Endothelial cell of hepatic sinusoid (primary cell): ENCODE results near the gene ANXA6.

Source experiments
- in situ Hi-C: cut with HindIII; loops from 2 replicates; pipeline ENCODE4 v1.10.0; 2017; ENCODE audit warnings: low sequenced_read_pairs

ANXA6 gene

DNA sequence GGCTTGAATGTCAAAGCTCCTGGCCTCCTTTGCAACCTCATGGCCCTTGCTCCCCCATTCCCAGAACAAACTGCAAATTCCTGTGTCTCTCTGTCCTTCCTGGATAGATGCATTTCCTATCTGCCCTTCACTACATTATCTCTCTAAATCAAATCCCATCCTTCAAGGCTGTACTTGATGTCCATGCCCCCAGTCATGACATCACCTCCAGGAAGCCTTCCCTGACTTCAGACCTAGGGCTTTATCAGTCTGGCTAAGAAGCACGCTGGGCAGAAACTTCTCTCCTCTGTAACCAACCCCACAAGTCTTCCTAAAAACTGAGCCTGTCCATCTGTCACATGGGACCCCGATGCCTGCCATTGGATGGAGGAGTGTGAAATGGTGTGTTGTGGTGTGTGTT is 51.1 kb downstream of the ANXA6 start:
- in situ Hi-C loops, result no loop called here

DNA sequence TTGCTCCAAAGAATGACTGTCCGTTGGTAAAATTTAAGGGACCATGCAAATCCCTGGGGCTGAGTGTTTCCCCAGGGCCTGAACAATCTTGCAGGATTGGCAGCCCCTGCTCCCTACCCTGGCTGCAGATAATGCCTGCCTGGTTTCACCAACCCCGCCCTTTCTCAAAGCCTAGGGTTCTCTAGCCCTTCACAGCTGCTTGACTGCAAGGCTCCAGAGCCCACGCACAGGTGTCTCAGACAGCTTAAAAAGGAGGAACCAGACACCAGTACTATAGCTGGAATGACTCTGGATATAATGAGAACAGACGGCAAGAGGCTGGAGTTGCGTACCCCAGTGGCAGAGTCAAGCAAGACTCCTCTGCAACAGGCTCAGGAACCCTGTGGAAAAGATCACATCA is 51.5 kb downstream of the ANXA6 start:
- in situ Hi-C loops, result no loop called here

DNA sequence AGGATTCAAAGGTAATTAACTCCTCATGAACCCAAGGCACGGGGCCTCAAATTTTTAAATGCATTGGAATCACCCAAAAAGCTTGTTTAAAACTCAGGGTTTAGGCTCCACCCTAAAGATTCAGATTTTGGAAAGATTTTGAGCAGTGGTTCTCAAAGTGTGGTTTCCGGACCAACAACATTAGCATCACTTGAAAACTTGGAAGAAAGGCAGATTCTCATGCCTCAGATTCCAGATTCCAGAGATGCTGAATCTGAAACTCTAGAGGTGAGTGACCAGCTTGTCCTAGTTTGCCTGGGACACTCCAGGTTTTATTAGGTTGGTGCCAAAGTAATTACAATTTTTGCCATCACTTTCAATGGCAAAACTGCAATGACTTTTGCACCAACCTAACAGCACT is 52.0 kb downstream of the ANXA6 start:
- in situ Hi-C loops, result no loop called here

DNA sequence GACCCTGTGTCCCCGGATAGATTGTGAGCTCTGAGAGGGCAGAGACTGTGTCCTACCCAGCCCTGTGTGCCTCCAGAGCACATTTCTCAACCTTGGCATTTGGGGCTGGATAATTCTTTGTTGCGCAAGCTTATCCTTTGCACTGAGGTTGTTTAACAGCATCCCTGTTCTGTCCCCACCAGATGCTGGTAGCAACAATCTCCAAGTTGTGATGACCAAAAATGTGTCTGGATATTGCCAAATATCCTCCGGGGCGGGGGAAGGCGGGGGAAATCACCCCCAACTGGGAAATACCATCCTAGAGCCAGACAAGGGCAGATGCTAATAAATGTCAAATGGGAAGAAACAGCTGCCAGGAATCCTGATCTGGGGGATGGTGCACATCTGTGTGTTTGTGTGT is 52.8 kb downstream of the ANXA6 start:
- in situ Hi-C loops, result no loop called here

DNA sequence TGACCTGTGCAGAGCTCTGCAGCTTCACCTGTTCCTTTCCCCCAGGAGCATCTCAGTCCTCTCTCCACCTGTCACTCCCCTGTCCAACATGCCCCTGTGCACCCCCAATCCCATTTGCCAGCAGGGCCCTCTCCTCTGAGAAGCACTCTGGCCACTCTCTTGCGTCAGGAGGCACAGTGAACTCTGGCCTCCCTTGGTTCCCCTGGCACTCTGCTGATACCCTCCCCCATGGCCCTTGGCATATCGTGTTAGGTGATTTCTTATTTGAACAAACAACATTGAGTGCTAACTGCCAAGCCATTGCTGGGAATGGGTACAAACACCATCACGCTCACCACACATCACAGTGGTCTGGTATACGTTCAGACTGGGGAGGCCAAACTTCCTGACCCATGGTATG is 55.8 kb downstream of the ANXA6 start:
- in situ Hi-C loops, result no loop called here

DNA sequence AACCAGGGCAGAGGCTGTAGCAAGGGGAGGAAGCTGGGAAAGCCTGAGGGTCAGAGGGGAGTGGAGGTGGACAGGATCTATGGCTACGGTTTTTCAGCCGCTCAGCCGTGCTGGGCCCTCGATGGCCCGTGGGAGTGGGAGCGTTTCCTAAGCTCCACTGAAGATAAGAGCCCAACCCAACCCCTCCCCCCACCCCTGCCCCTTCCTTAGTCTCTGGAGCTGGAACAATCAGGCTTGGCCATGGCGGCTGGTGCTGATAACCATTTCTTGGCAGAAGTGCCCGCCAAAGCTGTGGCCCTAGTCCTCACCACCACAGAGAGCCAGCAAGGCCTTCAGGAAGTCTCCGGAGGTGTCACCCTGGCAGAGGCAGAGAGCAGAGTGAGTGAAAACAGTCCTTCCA is 56.4 kb downstream of the ANXA6 start:
- in situ Hi-C loops, result no loop called here

DNA sequence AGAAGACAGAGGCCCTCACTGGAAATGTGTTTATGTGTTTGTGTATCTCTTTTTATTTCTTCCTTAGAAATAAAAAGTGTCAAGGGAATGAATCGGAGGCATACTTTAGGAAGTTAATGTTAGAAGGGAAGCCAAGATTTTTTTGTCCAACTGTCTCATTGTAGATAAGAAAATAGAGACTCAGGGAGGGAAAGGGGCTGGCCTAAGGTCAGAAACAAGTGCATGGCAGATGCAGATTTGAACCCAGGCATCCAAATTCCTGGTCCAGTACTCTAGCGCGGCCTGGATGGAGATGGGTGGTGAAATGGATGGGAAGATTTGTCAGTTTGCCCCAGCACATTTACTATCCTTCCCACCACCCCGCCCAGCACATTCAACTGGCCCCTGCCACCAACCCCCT is 56.9 kb downstream of the ANXA6 start:
- in situ Hi-C loops, result no loop called here

DNA sequence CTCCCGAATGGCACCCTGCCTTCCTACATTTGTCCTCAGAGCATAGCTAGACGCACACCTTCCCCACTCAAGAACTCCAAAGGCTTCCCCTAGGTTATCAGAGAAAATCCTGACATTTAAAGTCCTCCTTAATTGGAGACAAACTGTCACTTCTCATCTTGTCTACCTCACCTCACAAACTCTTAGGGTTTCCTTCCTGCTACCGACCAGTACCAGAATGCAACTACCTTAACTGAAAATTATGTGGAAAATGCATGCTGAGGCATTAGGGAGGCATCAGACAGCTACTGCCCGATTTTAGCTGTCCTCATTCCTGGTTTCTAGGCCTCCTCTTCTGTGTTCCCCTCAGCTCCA is 58.8 kb downstream of the ANXA6 start:
- in situ Hi-C loops, result no loop called here

DNA sequence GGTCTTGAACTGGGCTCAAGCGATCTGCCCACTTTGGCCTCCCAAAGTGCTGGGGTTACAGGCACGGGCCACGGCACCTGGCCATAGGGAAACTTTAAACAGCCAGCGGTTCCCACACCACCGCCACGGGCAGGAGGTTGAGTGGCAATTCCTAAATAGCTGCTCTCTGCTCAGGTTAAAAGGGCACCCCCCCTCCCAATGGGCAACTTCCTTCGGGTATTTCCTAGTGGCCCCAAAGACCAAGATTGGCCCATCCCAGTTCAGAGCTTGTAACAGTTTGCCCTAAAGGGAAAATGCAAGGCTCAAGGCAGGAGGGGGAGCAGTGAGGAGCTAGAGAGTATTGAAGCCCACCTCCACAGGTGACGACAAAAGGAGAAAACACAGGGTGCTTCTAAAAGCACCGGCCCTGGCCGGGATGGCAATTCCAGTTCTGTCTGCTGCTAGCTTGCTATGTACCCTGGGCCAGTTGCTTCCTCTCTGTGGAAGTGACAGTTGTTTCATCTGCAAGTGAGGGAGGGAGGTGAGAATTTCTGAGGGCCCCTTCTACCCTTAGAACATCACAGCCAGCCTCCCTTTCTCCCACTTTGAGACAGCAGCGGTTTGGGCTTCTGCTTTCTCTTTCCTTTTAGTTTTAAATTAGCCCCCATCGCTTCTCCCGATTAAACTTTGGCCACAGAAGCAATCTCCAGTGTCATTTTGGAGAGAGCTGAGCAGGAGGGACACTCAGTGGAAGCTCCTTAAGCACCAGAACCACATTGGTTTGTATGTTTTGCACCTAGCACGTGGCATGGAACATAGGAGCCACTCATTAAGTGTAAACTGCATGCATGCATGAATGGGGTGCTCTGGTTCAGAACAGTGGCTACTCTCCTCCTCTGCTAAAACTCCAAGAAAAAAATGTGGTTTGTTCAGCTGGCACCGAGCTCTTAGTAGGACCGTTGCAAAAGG is 59.5 kb downstream of the ANXA6 start:
- in situ Hi-C loops, result no loop called here

DNA sequence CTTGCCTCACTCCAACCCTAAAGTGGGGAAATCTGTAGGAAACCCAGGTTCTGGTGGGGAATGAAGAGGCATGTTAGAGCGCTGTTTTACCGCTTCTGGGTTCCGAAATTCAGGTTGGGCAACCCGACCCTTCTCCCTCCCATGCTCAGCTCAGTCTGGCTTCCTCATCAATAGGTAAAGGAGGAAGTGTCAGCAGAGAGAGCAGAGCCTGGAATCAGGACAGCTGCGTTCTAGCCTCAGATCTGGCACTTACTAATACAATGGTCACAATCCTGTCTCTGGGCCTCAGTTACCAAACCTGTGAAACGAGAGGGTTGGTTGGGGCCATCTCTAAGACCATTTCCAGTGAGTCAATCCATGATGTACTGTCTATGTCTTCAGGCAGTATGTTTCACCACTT is 60.5 kb downstream of the ANXA6 start:
- in situ Hi-C loops, result no loop called here

DNA sequence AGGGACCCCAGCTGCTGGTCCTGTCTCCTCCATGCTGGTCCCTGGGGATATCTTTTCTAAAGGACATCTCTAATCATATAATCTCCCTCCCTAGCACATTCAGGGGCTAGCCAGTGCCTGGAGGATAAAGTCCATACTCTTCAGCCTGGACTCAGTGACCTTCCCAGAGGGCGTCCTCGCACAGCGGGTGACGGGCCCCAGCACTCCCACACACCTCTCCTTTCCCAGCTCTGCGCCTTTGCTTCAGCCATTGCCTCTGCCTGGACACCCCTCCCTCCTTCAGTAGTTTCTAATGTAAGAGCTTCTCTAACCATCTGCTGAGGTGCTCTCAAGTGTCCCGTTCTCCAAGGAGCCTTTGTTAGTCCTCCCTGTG is 61.6 kb downstream of the ANXA6 start:
- in situ Hi-C loops, result no loop called here

DNA sequence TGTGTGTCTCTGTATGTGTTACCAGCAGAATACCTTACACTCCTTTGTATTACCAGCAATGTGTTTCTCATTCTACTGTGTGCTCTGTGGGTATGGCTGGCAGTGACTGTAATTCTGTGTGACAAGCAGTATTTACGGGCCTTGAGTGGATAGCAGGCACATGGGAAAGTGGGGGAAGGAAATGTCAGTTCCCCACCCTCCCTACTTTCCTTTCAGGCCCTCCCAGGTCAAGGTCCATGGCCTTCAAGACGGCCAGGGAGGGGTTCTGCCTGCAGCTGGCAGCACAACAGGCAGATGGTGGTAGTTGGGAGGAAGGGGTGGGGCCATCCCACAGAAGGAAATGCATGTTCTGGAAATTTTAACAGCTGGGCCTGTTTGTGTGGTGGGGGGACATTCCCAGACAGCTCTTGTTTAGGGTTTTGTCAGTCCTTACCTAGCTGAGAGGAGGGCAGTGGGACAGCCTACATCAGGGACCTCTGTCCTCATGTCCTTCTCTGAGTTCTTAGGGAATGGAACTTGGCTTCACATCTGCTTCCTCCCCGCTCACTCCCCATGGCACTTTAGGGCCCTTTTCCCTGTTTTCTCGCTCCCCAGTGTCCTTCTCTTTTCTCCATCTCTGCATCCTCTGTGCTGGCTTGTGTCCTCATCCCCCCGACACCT is 62.1 kb downstream of the ANXA6 start:
- in situ Hi-C loops, result no loop called here

DNA sequence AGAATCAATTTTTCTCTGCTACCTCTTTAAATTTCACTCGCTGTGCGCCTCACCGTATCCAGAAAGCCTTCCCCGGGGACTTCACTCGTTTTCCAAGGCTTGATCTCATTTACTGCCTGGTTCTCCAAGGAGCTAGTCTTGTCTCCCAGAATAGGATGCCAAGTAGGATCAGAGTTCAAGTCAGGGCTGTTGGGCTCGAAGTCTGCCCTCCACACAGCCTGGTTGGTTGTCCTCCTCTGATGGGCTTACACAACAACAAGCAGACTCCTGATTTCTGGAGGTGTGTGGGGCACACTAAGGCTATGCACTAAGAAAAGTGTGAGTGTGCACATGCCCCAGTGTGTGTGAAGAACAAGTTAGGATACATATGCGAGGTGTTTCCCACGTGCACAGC is 62.7 kb downstream of the ANXA6 start:
- in situ Hi-C loops, result loop anchor here (5.0 kb wide), 1 partner anchor 58 kb away; no protein-coding TSS in a partner anchor

DNA sequence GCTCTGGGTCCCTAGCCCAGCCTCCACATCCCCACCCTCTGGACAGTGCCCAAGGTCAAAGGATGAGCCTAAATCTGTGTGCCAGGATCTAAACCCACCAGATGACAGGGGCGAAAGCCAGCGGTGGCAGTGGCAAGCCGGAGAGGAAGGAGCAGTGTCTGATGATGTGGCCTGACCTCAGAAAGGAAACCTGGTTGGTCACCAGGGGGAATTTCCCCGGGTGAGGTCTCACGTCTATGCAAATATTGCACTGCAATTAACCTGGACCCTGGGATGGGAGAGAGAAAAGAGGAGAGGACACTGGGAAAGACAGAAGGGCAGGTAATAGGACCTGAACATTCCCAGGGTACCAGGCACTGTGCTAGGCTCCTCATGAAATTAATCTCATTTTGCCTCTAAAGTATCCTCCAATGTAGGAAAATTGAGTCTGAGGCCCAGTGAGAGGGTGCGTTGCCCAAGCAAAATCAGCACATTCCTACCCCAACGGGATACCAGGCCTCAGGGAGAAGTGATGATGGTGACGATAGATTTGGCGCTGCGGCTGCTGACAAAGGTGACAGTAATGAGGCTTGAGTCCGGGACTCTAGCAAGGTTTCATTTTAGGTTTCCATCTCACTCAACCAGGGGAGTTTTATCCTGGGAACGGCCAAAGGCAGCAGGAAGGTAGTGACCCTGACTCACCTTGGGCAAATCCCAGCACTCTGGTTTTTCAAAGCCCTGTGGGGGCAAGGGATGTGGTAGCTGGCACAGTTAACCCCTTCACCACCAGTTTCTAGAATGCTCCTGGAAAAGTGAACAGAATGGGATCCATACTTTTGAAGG is 63.3 kb downstream of the ANXA6 start:
- in situ Hi-C loops, result loop anchor here (5.0 kb wide), 1 partner anchor 57 kb away; no protein-coding TSS in a partner anchor

DNA sequence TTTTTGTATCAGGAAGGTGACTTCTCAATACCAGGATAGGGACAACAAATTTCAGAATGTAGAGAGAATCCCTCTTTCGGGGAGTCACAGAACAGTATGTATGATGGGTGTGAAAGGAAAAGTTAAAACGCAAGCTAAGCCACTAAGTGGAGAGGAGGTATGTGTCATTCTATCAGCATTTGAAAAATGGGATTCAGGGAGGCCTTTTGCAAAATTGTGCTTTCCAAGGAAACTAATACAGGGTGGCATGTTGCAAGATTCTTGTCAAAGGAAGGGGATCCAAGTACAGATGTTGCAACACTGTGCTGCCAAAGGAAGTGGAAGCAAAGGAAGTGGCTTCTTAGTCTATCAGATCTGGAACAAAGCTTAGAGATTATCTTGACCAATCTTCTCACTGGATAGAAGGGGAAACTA is 64.1 kb downstream of the ANXA6 start:
- in situ Hi-C loops, result loop anchor here (5.0 kb wide), 1 partner anchor 56 kb away; no protein-coding TSS in a partner anchor

DNA sequence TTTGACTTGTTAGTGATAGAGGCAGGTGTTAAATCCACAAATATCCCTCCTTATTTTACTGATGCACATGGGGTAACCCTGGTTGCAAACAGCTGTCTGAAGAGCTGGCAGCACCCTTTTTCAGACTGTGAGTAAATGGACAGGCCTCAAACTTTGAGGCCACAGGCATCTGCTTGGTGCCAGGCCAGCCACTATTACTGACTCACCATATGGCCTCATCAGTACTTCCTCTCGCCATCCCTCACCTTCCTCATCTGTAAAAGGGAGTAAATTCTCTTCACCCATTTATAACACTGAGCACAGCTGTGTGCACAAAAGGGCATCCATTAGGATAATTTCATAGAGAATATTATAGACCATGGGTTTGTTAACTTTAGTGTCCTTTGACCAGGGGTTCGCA is 64.8 kb downstream of the ANXA6 start:
- in situ Hi-C loops, result loop anchor here (5.0 kb wide), 1 partner anchor 55 kb away; no protein-coding TSS in a partner anchor

DNA sequence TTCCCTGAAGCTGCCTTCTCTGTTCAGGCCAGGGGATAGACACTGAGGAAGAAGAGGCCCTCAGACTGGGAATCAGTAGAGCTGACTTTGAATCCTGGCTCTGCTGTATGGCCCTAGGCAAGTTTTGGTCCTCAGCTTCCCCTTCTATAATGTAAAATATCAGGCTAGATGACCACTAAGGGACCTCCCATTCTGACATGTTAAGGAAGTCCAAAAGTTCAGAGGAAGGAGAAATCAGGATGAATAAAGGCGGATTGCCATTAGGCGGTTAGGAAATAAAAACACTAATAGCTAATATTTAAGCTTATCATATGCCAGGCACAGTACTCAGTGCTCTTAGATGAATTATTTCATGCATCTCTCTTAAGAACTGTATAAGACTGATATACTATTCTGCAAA is 67.9 kb downstream of the ANXA6 start:
- in situ Hi-C loops, result loop anchor here (5.0 kb wide), 1 partner anchor 52 kb away; no protein-coding TSS in a partner anchor

DNA sequence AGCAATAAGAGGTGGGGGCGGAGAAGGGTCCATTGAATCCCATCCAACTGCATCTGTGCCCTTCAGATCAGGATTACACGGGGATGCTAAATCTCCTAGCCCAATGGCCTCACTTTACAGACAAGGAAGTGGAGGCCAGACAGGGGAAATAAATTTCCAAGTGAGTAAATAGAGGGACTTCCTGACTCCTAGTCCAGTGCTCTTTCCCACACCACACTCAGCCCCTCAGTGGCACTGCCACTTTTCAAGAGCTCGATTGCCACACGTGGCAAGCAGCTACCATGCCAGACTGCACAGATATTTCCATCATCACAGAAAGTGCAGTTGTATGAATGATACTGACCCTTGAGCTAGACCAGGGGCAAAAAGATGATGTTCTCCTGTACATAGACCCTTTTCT is 68.6 kb downstream of the ANXA6 start:
- in situ Hi-C loops, result no loop called here

DNA sequence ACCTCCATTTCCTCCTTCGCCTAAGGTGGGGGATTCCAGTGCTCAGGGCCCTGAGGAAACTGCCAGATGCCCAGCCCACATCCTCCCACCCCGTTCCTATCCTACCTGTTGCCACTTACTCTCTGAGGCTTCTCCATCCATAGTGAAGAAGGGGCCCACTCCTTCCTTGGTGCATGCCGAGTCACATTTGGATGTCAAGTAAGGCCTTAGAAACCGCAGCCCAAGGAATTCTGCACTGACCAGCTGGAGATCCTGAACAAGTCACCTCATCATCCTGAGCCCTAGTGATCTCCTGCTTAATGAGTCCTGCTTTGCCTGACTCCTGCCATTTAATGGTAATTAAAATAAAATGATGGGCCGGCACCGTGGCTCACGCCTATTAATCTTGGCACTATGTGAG is 70.1 kb downstream of the ANXA6 start:
- in situ Hi-C loops, result no loop called here

DNA sequence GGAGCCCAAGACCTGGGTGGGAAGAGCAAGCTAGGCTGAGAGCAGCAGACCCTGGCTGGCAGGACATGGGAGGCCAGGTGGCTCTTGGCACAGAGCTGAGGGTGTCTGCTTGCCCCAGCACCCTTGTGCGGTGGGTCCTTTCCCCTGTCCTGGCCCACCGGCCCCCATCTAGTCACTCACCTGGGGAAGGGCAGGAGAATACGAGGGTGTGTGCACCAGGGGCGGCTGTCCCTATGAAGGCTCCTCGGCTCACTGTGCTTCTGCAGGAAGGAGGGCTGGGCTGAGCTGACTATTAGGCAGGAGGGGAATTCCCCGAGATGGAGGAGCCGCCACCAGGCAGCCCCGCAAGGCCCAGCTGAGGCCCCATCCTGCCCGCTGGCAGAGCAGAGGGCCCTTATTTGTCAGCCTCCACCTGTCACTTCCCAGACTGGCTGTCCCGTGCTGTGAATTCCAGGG is 70.6 kb downstream of the ANXA6 start:
- in situ Hi-C loops, result no loop called here

DNA sequence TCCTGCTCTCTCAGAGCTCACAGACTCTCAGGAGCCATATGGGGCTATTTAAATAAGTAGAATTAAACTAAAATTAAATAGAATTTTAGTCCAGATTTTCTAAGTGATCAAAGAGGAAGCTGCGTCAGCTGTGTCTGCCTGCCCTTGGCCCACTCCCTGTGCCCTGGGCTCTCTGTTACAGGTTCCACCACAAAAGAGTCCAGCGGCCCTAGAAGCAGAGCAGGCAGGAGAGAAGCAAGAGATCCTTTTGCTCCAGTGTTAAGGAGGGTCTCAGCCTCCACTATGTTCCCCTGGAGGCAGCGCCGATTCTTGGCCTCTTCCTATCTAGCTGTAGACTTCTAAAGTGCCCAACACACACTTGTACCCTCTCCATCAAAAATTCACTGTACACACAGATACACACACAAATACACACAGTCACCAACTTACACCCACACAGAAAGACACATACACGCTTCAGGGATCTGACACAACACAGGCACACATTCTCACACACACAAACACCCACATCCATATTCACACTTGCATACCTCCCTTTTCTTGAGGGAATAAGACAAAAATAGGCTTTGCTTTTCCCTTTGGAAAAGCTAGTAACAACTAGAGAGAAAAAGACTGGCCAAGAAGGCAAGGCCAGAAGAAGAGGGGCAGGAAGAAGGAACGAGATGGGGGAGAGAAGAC is 71.2 kb downstream of the ANXA6 start:
- in situ Hi-C loops, result no loop called here
